K562 (cell line): ENCODE measurements around the gene SPHKAP. TPM values are rescaled to one million over a fixed set of nuclear protein-coding genes. Genes with fewer than 3 reads are reported as not detected.

ENCODE experiments used
- ATAC-seq: fragments of 200-7000 bp; cut with Tn5 transposase; 3 replicates; pipeline ENCODE4 v1.9.1; 2020; ENCODE audit warnings: moderate library complexity
- BruUV-seq: library from RNA; stranded (reverse); fragments of 400-500 nt; replicated peaks from 2 replicates; lab custom pipeline; 2021; lab: Mats Ljungman, UMichigan
- CTCF ChIA-PET: fragments of 300-600 bp; formaldehyde crosslinking; extraction: SDS; loops from one replicate; lab custom pipeline; 2021; ENCODE audit warnings: low intra/inter-chr PET ratio; lab: Yijun Ruan, JAX
- POLR2A ChIA-PET: fragments of 300-600, 350-650 bp; sonication (Branson Sonifier 250); formaldehyde crosslinking; extraction: SDS; loops from one replicate; lab custom pipeline; 2021; ENCODE audit warnings: antibody characterized with exemption, inconsistent platforms; lab: Yijun Ruan, JAX
- DNase-seq, 4 experiments: peaks; one replicate each; pipeline versions ENCODE4 v3.0.0 to v3.0.0-alpha.2; 2011 to 2018; ENCODE audit warnings: low spot score in 3 of 4, mixed read lengths in 3 of 4; ENCODE audit errors: extremely low read depth in 1 of 4
- FAIRE-seq: peaks from 2 replicates; lab custom pipeline; 2011; peaks lifted over from hg19 to GRCh38; lab: Jason Lieb, UNC
- H2AFZ ChIP-seq: 2 replicates; pipeline ENCODE4 v1.6.0; 2011; ENCODE audit warnings: low read depth, low read length, control low read depth, inconsistent platforms
- H3K27ac ChIP-seq: fragments of 200-600 bp; 3 replicates; pipeline ENCODE4 v1.8.0; 2011; ENCODE audit warnings: low read depth, mild to moderate bottlenecking, control low read depth, inconsistent platforms, low read length, moderate library complexity, mixed read lengths; ENCODE audit errors: extremely low read depth
- H3K27me3 ChIP-seq, 2 experiments: fragments of 300-600 bp in 1 of 2; 2 replicates in 1 of 2; 3 replicates in 1 of 2; pipeline versions ENCODE4 v1.6.0 to v1.8.0; 2011; ENCODE audit warnings: inconsistent platforms in 2 of 2, low read length in 2 of 2, mild to moderate bottlenecking in 1 of 2, mixed read lengths in 1 of 2, moderate library complexity in 1 of 2; ENCODE audit not compliant: control insufficient read depth in 2 of 2, insufficient read depth in 2 of 2
- H3K36me3 ChIP-seq: fragments of 300-600 bp; 3 replicates; pipeline ENCODE4 v1.8.0; 2011; ENCODE audit warnings: mild to moderate bottlenecking, low read length, inconsistent platforms; ENCODE audit not compliant: control insufficient read depth, insufficient read depth
- H3K4me1 ChIP-seq, 2 experiments: fragments of 200-600 bp in 1 of 2; replicated peaks in 1 of 2; 2 replicates in 1 of 2; 3 replicates in 1 of 2; pipeline versions ENCODE4 v1.5.1 to v1.8.0; 2011; ENCODE audit warnings: inconsistent platforms in 2 of 2, low read length in 2 of 2, mild to moderate bottlenecking in 1 of 2, mixed read lengths in 1 of 2, moderate library complexity in 1 of 2; ENCODE audit not compliant: control insufficient read depth in 2 of 2, insufficient read depth in 2 of 2
- H3K4me2 ChIP-seq: 2 replicates; pipeline ENCODE4 v1.6.1; 2011; ENCODE audit warnings: low read length, control low read depth, inconsistent platforms, mixed read lengths; ENCODE audit not compliant: insufficient read depth
- H3K4me3 ChIP-seq: fragments of 200-600 bp; sonication (generic), shearing (Covaris generic); 2 replicates; pipeline ENCODE4 v1.5.1; 2016; ENCODE audit warnings: control low read depth, inconsistent platforms
- H3K79me2 ChIP-seq: fragments of 200-600 bp; 3 replicates; pipeline ENCODE4 v1.8.0; 2011; ENCODE audit warnings: low read length, inconsistent platforms; ENCODE audit not compliant: control insufficient read depth, insufficient read depth
- H3K9ac ChIP-seq, 2 experiments: 2 replicates each; pipeline versions ENCODE4 v1.6.0 to v1.6.1; 2011; ENCODE audit warnings: low read depth in 2 of 2, low read length in 2 of 2, control low read depth in 1 of 2, inconsistent platforms in 1 of 2, mild to moderate bottlenecking in 1 of 2, mixed read lengths in 1 of 2; ENCODE audit not compliant: insufficient read depth in 1 of 2
- H3K9me1 ChIP-seq: one replicate; pipeline ENCODE4 v1.6.0; 2011; ENCODE audit warnings: inconsistent platforms, mild to moderate bottlenecking, low read length, moderate library complexity; ENCODE audit not compliant: control insufficient read depth, insufficient read depth
- H3K9me3 ChIP-seq: replicated peaks from 2 replicates; pipeline ENCODE4 v1.5.1; 2011; ENCODE audit warnings: low read depth, low read length, inconsistent platforms; ENCODE audit not compliant: control insufficient read depth, insufficient read depth
- H4K20me1 ChIP-seq: replicated peaks from 2 replicates; pipeline ENCODE4 v1.6.1; 2011; ENCODE audit warnings: low read length, inconsistent platforms, mixed read lengths; ENCODE audit not compliant: control insufficient read depth, insufficient read depth
- E2F3 ChIP-seq: fragments of 250-450 bp; sonication (Bioruptor Pico); IDR thresholded peaks from 2 replicates; pipeline ENCODE4 v1.4.0; 2020; ENCODE audit warnings: mild to moderate bottlenecking
- ERF ChIP-seq: fragments of 450-650 bp; formaldehyde crosslinking; IDR thresholded peaks from 2 replicates; pipeline ENCODE4 v1.4.0; 2020; ENCODE audit warnings: mild to moderate bottlenecking, mixed read lengths
- HMG20B ChIP-seq: fragments of 250-450 bp; sonication (Bioruptor Pico); IDR thresholded peaks from 2 replicates; pipeline ENCODE4 v1.5.0; 2021; ENCODE audit warnings: mild to moderate bottlenecking
- KLF6 ChIP-seq: fragments of 250-450 bp; sonication (Bioruptor Pico); IDR thresholded peaks from 2 replicates; pipeline ENCODE4 v1.4.0; 2020; ENCODE audit warnings: mild to moderate bottlenecking, moderate library complexity, borderline replicate concordance
- NCOA6 ChIP-seq: fragments of 450-650 bp; IDR thresholded peaks from 2 replicates; pipeline ENCODE4 v1.6.1; 2017; ENCODE audit warnings: mild to moderate bottlenecking
- TEAD2 ChIP-seq: fragments of 450-650 bp; IDR thresholded peaks from 2 replicates; pipeline ENCODE4 v1.6.1; 2016; ENCODE audit warnings: missing genetic modification characterization, control low read depth, missing compliant biosample characterization
- ZNF696 ChIP-seq: fragments of 250-450 bp; sonication (Bioruptor Pico); conservative IDR thresholded peaks from 2 replicates; pipeline ENCODE4 v1.4.0; 2020; ENCODE audit warnings: mild to moderate bottlenecking, moderate library complexity
- WGBS: fragments of 100-300 bp; shearing (Covaris generic); methylation state at CpG from one replicate; pipeline ENCODE4 v1.1.6; 2016; ENCODE audit warnings: low coverage, mixed read lengths; ENCODE audit not compliant: insufficient coverage; ENCODE audit errors: missing lambda C conversion rate; 5-methylcytosine and 5-hydroxymethylcytosine counted together
- in situ Hi-C: fragments of 300-500 bp; cut with MboI; formaldehyde crosslinking; loops from 4 replicates; pipeline ENCODE4 v1.15.0; 2018; ENCODE audit warnings: inconsistent platforms, mixed read lengths
- intact Hi-C: fragments of 100-400 bp; cut with micrococcal nuclease; formaldehyde crosslinking; loops from 2 replicates; pipeline ENCODE4 v1.14.2; 2022
- polyA plus RNA-seq, 8 experiments: library from polyadenylated mRNA; depleted of rRNA in 4 of 8; stranded (reverse) in 5 of 8; unstranded in 3 of 8; fragments of >200 nt; fragmentation: Nextera tagmentation in 2 of 8; fragmentation: Illumina TruSeq in 1 of 8; extraction: Ambion mirVana in 2 of 8; extraction: Trizol in 1 of 8; gene quantifications; 2 replicates each; pipeline versions ENCODE4 v1.2.1 to v1.2.3, GENCODE V29; 2011 to 2014; ENCODE audit warnings: inconsistent platforms in 1 of 8, missing spikeins in 1 of 8
- total RNA-seq, 7 experiments: library from RNA; depleted of rRNA in 6 of 7; stranded (reverse); fragments of >200 nt in 6 of 7; fragmentation: Illumina TruSeq in 2 of 7; extraction: Trizol in 2 of 7; gene quantifications; 2 replicates each; pipeline versions ENCODE4 v1.2.1 to v1.2.3, GENCODE V29; 2011 to 2021; ENCODE audit warnings: low replicate concordance in 1 of 7
- TF ChIP-seq, protein P1 (sequence below): fragments of 250-450 bp; sonication (Bioruptor Pico); IDR thresholded peaks from 2 replicates; pipeline ENCODE4 v1.5.0; 2020; ENCODE audit warnings: mild to moderate bottlenecking

SPHKAP gene
- total and polyA plus RNA-seq, 9 of the 15 experiments (the other 6 are each of a cell fraction or from before 2014, with no cell fraction given) = not detected

DNA sequence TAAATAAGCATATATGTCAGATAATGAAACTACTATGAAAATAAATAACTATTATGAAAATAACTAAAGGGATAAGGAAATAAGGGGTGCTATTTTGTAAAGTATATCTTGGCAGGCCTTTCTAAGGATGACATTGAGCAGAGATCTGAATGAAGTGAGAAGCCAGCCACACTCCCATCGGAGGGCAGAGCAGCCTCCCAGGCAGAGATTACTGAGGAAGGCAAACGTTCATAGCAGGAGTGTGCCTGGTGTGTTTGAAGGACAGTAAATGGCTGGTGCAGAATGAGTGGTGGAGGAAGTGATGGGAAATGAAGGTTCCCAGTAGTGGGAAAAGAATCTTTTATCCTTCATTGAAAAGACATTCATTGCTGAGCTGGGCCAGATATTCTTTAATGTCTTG lies 62.5 kb downstream of the SPHKAP start:
- no TSS peak for BruUV-seq
- Histone ChIP-seq H3K9ac (no peak overlapping the region), H3K79me2 (no peaks in the 10 kb centered on the region), H3K4me3 (no peak overlapping the region), H4K20me1 (no peaks in the 10 kb centered on the region), H3K9me1 (no peaks in the 10 kb centered on the region), H2AFZ (no peak overlapping the region), H3K9me3 (no peaks in the 10 kb centered on the region), H3K36me3 (no peaks in the 10 kb centered on the region), H3K27ac (no peak overlapping the region)
- no peak for DNase-seq
- intact Hi-C loops = no loop called here
- POLR2A ChIA-PET = no interaction called here
- no peak for ATAC-seq
- 0% methylated on average over 2 of the region's 2 CpGs for WGBS
- no peak for FAIRE-seq
- CTCF ChIA-PET = no interaction called here
- in situ Hi-C loops = no loop called here
- TF ChIP-seq HMG20B (CRISPR knock-in tag) = no peak
- TF ChIP-seq NCOA6 = no peak
- TF ChIP-seq, all 486 proteins: peak for 0
- H3K4me1 ChIP-seq = no peaks in the 10 kb centered on the region
- no peak overlapping the region for H3K4me2 ChIP-seq
- H3K27me3 ChIP-seq = no peaks in the 10 kb centered on the region

DNA sequence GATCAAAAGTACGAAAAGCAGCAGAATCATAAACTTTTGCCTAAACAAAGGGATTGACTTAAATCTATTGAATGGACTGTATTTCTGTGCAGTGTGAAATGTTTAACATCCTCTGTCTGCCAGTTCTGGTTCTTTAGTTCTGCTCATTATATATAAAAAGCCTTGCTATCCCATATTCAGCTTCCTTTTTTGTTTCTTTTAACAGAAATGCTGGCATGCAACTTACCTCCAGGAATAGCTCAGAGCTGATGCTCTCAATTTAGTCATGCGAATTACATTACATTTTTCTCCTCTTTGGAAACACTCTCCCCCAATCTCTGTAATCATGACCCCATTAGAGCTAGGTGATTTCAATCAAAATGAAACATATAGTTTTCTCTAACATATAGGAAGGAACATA lies 73.6 kb downstream of the SPHKAP start:
- Histone ChIP-seq H2AFZ (no peak overlapping the region), H3K27me3 (no peaks in the 10 kb centered on the region), H4K20me1 (no peaks in the 10 kb centered on the region), H3K9ac (no peak overlapping the region), H3K4me2 (no peak overlapping the region), H3K4me3 (no peak overlapping the region), H3K27ac (no peak overlapping the region), H3K9me1 (no peaks in the 10 kb centered on the region), H3K79me2 (no peaks in the 10 kb centered on the region), H3K36me3 (no peaks in the 10 kb centered on the region), H3K4me1 (no peaks in the 10 kb centered on the region), H3K9me3 (no peaks in the 10 kb centered on the region)
- DNase-seq (no peak), FAIRE-seq (no peak), ATAC-seq (no peak)
- in situ Hi-C loops (no loop called here), intact Hi-C loops (no loop called here)
- CTCF ChIA-PET = no interaction called here
- POLR2A ChIA-PET = no interaction called here
- TF ChIP-seq, protein P1, sequence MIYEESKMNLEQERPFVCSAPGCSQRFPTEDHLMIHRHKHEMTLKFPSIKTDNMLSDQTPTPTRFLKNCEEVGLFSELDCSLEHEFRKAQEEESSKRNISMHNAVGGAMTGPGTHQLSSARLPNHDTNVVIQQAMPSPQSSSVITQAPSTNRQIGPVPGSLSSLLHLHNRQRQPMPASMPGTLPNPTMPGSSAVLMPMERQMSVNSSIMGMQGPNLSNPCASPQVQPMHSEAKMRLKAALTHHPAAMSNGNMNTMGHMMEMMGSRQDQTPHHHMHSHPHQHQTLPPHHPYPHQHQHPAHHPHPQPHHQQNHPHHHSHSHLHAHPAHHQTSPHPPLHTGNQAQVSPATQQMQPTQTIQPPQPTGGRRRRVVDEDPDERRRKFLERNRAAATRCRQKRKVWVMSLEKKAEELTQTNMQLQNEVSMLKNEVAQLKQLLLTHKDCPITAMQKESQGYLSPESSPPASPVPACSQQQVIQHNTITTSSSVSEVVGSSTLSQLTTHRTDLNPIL (CRISPR knock-in tag) = no peak
- TF ChIP-seq ZNF696 (CRISPR knock-in tag) (no peak), ERF (no peak), KLF6 (CRISPR knock-in tag) (no peak), E2F3 (CRISPR knock-in tag) (no peak), TEAD2 (tag) (no peak)
- WGBS = 0% methylated on average over 2 of the region's 2 CpGs
- BruUV-seq = no TSS peak
